HEK293 (cell line): ENCODE data around the gene SLC43A3.

Source experiments
- CTCF ChIP-seq: fragments of 450-650 bp; formaldehyde crosslinking; IDR thresholded peaks from 2 replicates; pipeline ENCODE4 v1.5.1; 2016; ENCODE audit warnings: missing biosample characterization, missing genetic modification characterization
- REST ChIP-seq: fragments of 450-650 bp; formaldehyde crosslinking; IDR thresholded peaks from 2 replicates; pipeline ENCODE4 v1.5.1; 2016; ENCODE audit warnings: missing biosample characterization, missing genetic modification characterization
- ZBTB1 ChIP-seq: fragments of 450-650 bp; formaldehyde crosslinking; IDR thresholded peaks from 2 replicates; pipeline ENCODE4 v1.5.1; 2016; ENCODE audit warnings: missing biosample characterization, missing genetic modification characterization
- ZBTB7A ChIP-seq: fragments of 450-650 bp; formaldehyde crosslinking; IDR thresholded peaks from 2 replicates; pipeline ENCODE4 v1.5.1; 2016; ENCODE audit warnings: low read depth, missing biosample characterization, missing genetic modification characterization

- TF ChIP-seq CTCF (tag by site-specific recombination) (no peak), ZBTB1 (no peak), ZBTB7A (no peak), REST (tag by site-specific recombination) (no peak)
Measured at GRCh38 chr11:57395905-57396623, 30.9 kb downstream of the SLC43A3 start.
